DOHH2 (cell line): ENCODE data around the gene INPP5F.

ENCODE experiments used
- H3F3A ChIP-seq: fragments of 200-600 bp; sonication (generic), shearing (Covaris generic); 2 replicates; pipeline ENCODE4 v1.6.0; 2016; ENCODE audit warnings: antibody characterized with exemption, mild to moderate bottlenecking; ENCODE audit not compliant: control insufficient read depth, insufficient read depth
- H3K27ac ChIP-seq: fragments of 200-600 bp; sonication (generic); 2 replicates; pipeline ENCODE4 v1.5.1; 2014; ENCODE audit warnings: low read depth, mild to moderate bottlenecking, low read length, moderate library complexity
- H3K27me3 ChIP-seq: fragments of 200-600 bp; sonication (generic); 2 replicates; pipeline ENCODE4 v1.6.1; 2014; ENCODE audit warnings: mild to moderate bottlenecking, low read length, mixed read lengths; ENCODE audit not compliant: control insufficient read depth
- H3K36me3 ChIP-seq: fragments of 200-600 bp; sonication (generic); 2 replicates; pipeline ENCODE4 v1.6.1; 2014; ENCODE audit warnings: mild to moderate bottlenecking, low read length, moderate library complexity, mixed read lengths; ENCODE audit not compliant: control insufficient read depth
- H3K4me1 ChIP-seq: fragments of 200-600 bp; sonication (generic); 2 replicates; pipeline ENCODE4 v1.6.1; 2014; ENCODE audit warnings: mild to moderate bottlenecking, low read length, mixed read lengths; ENCODE audit not compliant: control insufficient read depth
- H3K4me2 ChIP-seq: fragments of 200-600 bp; sonication (generic); 2 replicates; pipeline ENCODE4 v1.6.0; 2014; ENCODE audit warnings: mild to moderate bottlenecking, low read length, moderate library complexity
- H3K4me3 ChIP-seq: fragments of 200-600 bp; sonication (generic); 2 replicates; pipeline ENCODE4 v1.5.1; 2014; ENCODE audit warnings: mild to moderate bottlenecking, low read length, mixed read lengths
- H3K79me2 ChIP-seq: fragments of 200-600 bp; sonication (generic); 2 replicates; pipeline ENCODE4 v1.6.1; 2014; ENCODE audit warnings: mild to moderate bottlenecking, low read length, mixed read lengths; ENCODE audit not compliant: control insufficient read depth
- H3K9me2 ChIP-seq: fragments of 200-600 bp; sonication (generic); replicated peaks from 2 replicates; pipeline ENCODE4 v1.6.1; 2014; ENCODE audit warnings: mild to moderate bottlenecking, low read length, mixed read lengths; ENCODE audit not compliant: control insufficient read depth
- H3K9me3 ChIP-seq: fragments of 200-600 bp; sonication (generic); 2 replicates; pipeline ENCODE4 v1.6.1; 2014; ENCODE audit warnings: antibody characterized with exemption, low read length, mixed read lengths; ENCODE audit not compliant: control insufficient read depth, insufficient read depth
- H4K20me1 ChIP-seq: fragments of 200-600 bp; sonication (generic); 2 replicates; pipeline ENCODE4 v1.6.0; 2014; ENCODE audit warnings: low read depth, mild to moderate bottlenecking, antibody characterized with exemption, low read length, moderate library complexity; ENCODE audit not compliant: control insufficient read depth, insufficient read depth
- CTCF ChIP-seq: fragments of 200-600 bp; sonication (generic); IDR thresholded peaks from one replicate; pipeline ENCODE4 v1.5.1; 2014; ENCODE audit warnings: antibody characterized with exemption, mild to moderate bottlenecking, low read depth, low read length; ENCODE audit not compliant: poor library complexity, severe bottlenecking
- EZH2phosphoT487 ChIP-seq: fragments of 200-600 bp; sonication (generic); IDR thresholded peaks from 2 replicates; pipeline ENCODE4 v1.6.1; 2017; ENCODE audit warnings: borderline replicate concordance, mild to moderate bottlenecking, antibody characterized with exemption, low read length, moderate library complexity, mixed read lengths

INPP5F gene

GRCh38 chr10:119827430-119827829, 101.6 kb downstream of the INPP5F start:
- peaks cover 63% of the 10 kb centered on the region for H3K36me3 ChIP-seq

GRCh38 chr10:119829429-119829828, 103.6 kb downstream of the INPP5F start:
- peaks cover 78% of the 10 kb centered on the region for H3K36me3 ChIP-seq

More at GRCh38 chr10:119827430-119827829, 101.6 kb downstream of the INPP5F start:
- Histone ChIP-seq H3F3A (peaks cover 10% of the 10 kb centered on the region), H3K4me1 (no peaks in the 10 kb centered on the region), H3K4me3 (no peak overlapping the region), H3K27ac (no peak overlapping the region), H3K4me2 (no peak overlapping the region), H4K20me1 (no peaks in the 10 kb centered on the region), H3K9me2 (no peaks in the 10 kb centered on the region), H3K9me3 (no peaks in the 10 kb centered on the region), H3K79me2 (no peaks in the 10 kb centered on the region), H3K27me3 (no peaks in the 10 kb centered on the region)
- TF ChIP-seq CTCF (no peak), EZH2phosphoT487 (no peak)

GRCh38 chr10:119830851-119831250, 105.0 kb downstream of the INPP5F start:
- H3K4me3 ChIP-seq = no peak overlapping the region
- no peak for TF ChIP-seq EZH2phosphoT487
- no peaks in the 10 kb centered on the region for H3K27me3 ChIP-seq
- no peak overlapping the region for H3K4me2 ChIP-seq
- H3K9me3 ChIP-seq = no peaks in the 10 kb centered on the region
- H3K79me2 ChIP-seq = no peaks in the 10 kb centered on the region
- no peaks in the 10 kb centered on the region for H3K4me1 ChIP-seq
- no peak overlapping the region for H3K27ac ChIP-seq
- H3K36me3 ChIP-seq = peaks cover 92% of the 10 kb centered on the region
- H3F3A ChIP-seq = peaks cover 6% of the 10 kb centered on the region; the same call in 1 of the 2 replicates
- no peaks in the 10 kb centered on the region for H3K9me2 ChIP-seq
- H4K20me1 ChIP-seq = no peaks in the 10 kb centered on the region

More at GRCh38 chr10:119829429-119829828, 103.6 kb downstream of the INPP5F start:
- no peak overlapping the region for H3K4me3 ChIP-seq
- H3K27ac ChIP-seq = no peak overlapping the region
- no peak for TF ChIP-seq CTCF
- no peak for TF ChIP-seq EZH2phosphoT487
- H3K9me2 ChIP-seq = no peaks in the 10 kb centered on the region
- no peaks in the 10 kb centered on the region for H3K9me3 ChIP-seq
- no peaks in the 10 kb centered on the region for H3K79me2 ChIP-seq
- H4K20me1 ChIP-seq = no peaks in the 10 kb centered on the region
- H3K27me3 ChIP-seq = no peaks in the 10 kb centered on the region
- H3K4me1 ChIP-seq = no peaks in the 10 kb centered on the region
- no peak overlapping the region for H3K4me2 ChIP-seq
- H3F3A ChIP-seq = peaks cover 6% of the 10 kb centered on the region

GRCh38 chr10:119831656-119832055, 105.8 kb downstream of the INPP5F start:
- Histone ChIP-seq H3K79me2 (no peaks in the 10 kb centered on the region), H4K20me1 (no peaks in the 10 kb centered on the region), H3K9me3 (no peaks in the 10 kb centered on the region), H3K4me3 (no peak overlapping the region), H3K36me3 (peaks cover 97% of the 10 kb centered on the region), H3K4me2 (no peak overlapping the region), H3F3A (0 out of 2 replicates have a peak, but pooled peaks cover 2% of the 10 kb centered on the region), H3K4me1 (no peaks in the 10 kb centered on the region), H3K9me2 (no peaks in the 10 kb centered on the region), H3K27me3 (no peaks in the 10 kb centered on the region), H3K27ac (no peak overlapping the region)
- TF ChIP-seq EZH2phosphoT487 (no peak), CTCF (no peak)
